GM18909 (cell line): Measurements from ENCODE around the gene MAGOH.
A peak's percentile ranks its signal among the peaks of the same experiment; 100 is the strongest.

Source experiments
- ATAC-seq: cut with Tn5 transposase; IDR thresholded peaks from one replicate; pipeline ENCODE4 v1.9.1; 2021; ENCODE audit warnings: mild to moderate bottlenecking; ENCODE audit not compliant: unreplicated experiment, poor library complexity

The MAGOH gene

DNA sequence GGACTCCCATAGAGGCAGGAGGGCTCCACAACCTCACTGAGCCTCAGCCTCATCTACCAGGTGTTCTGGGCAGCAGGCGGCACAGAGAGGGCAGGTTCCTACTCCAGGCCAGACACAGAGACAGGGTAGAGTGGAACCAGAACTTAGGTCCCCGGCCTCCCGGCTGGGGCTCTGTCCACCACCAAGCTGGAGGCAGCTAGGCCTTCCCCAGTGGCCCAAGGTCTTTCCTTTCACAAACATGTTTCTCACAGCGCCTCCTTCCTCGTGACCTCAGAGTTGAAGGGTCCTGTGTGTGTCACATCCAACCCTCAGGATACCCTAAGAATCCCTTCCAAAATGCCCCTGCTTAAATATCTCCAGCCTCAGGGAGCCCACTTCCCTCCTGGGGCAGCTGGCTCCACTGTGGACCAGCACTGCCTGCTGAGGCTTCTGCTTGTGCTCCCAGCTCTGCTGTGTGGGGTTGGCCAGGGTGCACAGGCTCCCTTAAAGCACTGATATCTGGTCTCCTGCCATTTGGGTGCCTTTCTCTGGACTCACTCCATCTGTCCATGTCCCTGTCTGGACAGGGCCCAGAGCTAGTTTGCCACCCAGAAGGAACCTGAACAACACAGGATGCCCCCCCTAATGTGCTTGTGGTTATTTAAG lies 33.2 kb upstream of the MAGOH start:
- ATAC-seq = no peak

DNA sequence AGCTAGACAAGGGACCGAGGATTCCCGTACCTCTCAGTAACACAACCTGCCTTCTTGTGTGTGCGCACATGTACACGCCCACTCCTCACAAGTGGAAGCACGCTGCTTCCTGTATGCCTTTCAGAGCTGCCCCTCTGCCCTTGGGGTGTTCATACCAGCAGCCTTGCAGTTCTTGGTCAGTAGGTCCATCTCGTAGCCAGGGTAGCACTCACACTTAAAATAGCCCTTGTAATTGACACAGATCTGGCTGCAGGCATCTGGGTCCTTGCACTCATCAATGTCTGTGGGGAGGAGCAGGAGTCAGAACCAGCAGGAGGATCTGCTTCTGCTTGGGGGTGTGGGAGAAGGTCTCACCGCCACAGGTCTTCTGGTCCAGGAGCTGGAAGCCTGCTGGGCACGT lies 32.6 kb upstream of the MAGOH start:
- no peak for ATAC-seq

DNA sequence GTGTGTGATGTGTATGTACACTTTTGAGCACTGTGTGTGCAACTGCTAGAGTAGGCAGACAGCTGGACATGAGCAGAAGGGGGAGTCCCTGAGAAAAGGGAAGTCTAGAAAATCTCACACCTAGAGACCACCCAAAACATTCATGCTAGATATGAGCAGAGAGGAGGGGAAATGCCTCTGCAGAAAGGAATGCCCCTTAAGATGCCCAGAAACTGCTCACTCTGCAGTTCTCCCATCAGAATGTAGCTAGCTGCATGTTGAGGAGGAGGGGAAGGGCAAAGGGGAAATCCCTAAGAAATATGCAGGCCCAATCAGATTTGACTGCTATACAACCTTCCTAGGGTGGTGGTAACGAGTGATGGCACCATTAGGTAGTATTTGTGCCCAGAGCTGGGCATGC lies 31.8 kb upstream of the MAGOH start:
- ATAC-seq = no peak

DNA sequence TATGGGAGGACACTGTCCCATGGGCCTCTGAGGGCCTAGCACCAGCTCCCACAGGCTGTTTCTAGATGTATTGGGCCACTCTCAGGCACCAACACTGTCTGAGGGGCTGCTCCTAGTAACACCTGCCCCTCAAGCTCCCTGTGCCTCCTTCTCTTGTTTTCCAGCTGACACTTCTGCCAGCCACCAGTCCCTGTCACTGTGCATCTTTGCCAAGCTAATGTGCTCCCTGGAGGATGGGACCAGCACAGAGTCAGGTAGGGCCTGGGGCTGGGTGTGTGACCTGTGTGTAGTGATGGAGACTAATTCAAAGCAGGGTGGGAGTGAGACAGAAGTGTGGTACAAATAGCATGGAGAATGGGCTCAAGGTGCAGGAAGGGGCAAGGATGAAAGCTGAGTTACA lies 29.4 kb upstream of the MAGOH start:
- ATAC-seq = no peak

DNA sequence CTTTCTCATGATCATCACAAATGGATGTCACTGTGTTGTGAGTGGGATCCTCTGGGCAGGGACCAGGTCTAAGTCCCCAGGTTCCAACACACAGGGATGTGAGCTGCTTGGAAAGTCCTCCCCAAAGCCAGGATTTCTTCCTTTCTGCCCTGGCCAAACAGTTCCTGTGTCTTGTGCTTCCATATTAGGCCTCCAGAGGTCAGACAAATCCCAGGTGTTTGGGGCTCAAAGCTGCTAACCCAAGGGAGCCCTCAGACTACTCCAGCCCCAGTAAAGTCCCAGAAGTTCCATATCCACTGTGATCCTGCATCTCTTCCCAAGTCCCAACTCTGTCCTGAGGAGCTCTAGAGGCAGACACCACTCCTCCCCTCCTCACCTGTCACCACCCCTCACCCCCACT lies 27.7 kb upstream of the MAGOH start:
- ATAC-seq = no peak

DNA sequence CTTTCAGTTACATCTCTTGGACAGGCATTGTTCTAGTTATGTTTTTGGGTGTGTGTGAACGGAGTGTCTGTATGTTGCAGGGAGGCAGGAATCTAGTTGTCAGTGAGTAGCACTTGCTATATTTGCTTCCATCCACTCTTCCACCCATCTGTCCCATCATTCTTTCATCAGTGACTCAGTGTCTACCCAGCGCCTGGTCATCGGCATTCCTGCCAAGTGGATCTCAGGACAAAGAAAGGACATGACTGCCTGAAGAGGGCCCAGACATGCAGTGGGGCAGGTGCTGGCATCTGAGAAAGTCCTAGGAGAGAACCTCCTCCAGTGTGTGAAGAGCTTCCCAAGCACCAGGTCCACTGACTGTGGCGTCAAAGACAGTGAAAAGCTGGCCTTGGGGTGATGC lies 27.3 kb upstream of the MAGOH start:
- ATAC-seq = no peak

DNA sequence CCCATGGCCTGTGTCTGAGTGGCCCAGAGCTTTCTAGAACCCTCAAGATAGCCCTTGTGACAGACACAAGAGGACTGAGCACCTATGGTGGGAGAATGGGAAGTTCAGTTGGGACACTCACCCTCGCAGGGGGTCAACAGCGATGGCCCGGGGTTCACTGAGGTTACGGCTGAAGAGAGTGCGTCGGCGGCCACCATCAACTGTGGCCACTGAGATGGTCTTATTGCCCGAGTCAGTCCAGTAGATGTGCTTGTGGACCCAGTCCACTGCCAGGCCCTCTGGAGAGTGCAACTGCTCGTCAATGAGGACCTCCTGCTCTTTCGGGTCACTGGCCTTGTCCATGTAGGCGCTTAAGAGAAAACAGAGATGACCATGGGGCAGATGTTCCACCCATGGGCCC lies 25.7 kb upstream of the MAGOH start:
- ATAC-seq = no peak

DNA sequence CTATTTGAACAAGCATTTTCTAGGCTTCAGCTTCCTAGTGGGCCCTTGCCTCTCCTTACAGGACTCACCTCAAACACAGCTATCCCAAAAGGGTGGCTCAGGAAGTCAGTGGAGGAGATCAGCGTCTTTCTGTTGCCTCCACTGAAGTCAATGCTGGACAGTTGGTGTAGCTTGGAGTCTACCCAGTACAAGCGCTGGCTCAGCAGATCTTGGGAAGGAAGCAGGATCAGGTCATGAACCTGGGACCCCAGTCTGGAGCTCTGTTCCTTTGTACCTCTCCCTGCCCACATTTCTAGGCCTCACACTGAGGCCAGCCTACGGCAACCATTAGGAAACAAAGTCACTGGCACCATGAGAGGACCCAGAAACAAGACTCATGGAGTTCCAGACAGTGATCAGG lies 23.7 kb upstream of the MAGOH start:
- ATAC-seq = no peak

DNA sequence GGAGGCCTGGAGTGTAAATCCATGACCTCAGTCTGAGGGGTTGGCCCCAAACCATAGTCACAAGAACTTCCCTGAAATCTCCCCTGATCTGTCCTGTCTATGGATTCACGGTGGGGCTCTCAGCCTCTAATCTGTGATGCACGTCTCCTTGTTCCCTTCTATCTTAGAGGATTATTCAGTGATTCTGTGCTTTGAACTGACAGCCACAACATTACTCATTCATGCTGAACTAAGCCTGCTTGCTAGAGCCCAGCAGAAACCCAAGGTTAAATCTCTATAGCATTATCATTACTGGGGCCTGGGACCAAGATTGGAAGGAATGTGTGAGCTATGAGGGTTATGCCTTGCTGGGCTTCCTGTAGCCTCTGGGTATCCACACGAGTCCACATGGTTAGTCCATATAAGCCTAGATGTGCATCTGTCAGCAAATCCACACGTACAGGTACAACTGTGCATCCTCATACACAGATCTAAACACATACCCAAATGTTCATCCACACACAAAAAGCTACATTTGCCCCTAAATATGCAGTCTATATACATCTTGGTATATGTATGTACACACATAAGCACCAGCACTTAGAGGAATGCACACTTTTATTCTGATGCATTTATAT lies 22.4 kb upstream of the MAGOH start:
- no peak for ATAC-seq

DNA sequence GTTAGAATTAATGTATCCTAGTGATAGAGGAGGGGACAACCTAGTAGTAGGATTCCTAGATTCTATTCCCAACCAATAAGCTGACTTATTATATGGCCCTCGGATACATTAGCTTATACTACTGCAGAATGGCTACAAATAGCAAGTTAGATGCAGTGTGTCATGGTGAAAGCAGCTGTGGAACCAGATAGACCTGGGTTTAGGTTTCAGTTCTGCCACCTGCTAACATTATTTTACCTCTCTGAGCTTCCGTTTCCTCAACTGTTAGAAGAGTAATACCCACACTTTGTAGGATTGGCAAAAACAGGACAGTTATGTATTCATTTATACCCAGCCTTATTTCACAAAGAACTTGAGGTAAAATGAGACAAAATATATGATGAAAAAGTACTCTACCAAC lies 21.6 kb upstream of the MAGOH start:
- ATAC-seq = peak; percentile 65

DNA sequence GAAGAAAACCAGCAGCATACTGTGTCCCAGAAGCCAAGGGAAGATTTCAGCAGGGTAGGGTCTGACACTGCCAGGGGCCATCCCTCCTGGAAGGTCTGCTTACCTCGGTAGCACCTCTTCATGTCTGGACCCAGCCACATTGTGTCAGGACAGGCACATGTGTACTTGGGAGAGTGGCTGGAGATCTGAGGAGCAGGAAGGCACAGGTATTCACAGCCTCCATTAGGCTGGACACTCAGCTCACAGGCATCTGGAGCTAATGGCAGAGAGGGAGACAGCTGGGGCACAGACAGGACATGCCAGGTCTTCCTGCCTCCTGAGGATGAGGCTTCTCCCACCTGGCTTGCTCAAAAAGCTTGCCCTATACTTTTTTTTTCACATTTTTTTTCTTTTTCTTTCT lies 19.9 kb upstream of the MAGOH start:
- no peak for ATAC-seq

DNA sequence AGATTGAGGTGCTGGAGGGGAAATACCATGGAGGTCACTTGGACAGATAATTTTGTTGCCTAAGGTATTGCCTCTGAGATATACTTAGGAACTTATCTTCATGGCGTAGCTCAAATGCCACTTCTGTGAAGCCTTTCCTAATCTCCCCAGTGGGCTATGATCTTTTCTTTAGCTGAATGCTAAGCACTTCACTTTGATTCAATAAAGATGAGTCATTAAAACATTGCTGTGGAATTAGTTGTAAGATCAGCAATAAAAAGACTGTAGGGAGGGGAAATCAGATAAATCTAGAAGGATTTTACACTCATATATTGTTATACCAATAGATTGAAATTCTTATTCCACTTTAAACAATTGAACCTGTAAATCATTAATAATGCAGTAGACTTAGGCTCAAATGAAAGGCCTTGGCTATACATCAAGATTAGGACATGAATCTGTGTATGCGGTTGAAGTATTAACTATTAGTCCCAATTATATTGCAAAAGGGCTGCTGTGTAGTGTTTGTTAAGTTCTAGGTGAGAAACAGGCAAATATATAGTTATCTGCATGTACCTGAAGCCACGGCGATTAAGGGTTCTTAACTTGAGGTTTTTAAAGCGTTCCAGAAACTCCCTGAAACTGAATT lies 19.2 kb upstream of the MAGOH start:
- ATAC-seq = no peak

DNA sequence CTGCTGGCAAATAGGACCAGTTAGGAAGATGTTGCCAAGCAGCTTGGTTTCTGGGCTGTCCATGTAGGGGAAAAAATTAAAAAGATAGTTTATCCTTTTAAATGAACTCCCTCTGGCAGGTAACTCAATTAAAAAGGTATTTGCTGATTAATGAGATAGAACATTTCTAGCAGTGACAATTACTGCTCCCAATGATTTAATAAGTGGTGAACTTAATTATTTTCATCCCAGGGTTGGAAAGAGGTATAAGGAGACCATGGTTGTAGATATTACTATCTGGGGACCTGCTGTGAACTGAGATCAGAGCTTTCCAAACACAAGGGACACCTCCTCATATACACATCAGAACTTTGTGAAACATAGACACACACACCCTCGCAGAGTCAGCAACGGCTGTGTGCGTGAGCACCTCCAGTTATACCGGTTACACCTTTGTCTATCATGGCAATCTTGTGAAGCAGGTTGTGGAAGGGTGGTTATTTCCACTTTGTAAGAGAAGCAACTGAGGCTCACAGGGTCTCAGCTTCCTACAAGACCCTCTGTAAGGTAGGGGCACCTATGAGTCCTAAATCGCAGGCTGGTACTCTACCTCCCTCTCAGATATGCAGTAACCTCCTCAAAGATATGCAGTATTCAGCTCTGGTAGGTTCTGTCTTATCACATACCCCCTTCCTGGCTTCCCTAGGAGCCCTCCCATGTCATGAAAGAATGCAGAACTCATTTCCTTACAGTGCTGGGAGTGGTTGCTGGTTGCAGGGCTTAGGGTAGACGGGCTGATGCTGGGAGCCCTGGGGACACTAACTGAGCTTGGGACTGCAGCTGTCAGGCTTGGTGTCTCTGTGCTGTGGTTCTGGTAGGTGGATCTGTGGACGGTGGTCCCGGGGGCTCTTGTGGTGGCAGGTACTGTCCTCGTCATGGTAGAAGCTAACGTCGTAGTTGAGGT lies 18.5 kb upstream of the MAGOH start:
- no peak for ATAC-seq

DNA sequence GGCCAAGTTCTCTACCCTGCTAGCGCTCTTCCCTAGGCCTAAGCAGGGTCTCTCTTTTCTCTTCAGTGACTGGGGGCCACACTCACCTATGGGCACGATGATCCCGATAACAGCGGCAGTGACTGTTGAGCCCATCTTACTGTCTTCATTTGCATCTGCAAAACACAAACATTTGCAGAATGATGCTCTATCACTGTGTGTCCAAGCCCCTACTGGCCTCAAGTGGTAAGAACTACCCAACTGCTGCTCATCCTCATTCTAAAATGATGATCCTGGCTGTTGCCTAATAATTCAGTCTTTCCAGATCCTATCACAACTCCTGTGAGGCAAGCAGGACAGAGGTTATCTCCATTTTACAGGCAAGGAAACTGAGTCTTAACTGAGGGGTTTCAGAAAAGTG lies 16.7 kb upstream of the MAGOH start:
- ATAC-seq = no peak

DNA sequence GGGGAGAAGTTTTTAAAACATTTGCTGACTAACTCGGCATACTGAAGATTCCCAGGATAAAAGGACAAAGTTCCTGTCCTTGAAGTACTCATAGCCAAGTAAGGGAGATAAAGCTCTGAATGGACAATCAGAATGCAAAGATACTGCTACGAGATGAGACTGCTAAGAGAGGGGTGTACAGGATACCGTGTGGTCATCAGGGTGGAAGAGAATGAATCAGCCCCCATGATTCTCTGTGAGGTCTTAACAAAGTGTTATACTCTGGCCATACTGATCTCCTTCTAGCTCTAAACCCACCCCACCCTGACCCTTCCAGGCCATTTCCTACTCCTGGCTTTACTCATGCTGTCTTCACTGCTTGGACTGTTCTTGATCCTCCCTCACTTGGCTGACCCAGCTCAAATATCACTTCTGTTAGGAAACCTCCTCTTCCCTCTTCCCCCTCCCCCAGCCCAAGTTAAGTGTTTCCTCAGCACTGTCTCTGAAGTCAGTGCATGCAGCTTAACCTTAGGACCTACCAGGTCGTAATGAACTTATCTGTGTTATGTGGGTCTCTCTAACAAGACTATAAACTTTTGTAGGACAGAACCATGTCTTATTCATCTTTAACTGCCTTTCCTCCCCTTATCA lies 15.8 kb upstream of the MAGOH start:
- ATAC-seq = no peak

DNA sequence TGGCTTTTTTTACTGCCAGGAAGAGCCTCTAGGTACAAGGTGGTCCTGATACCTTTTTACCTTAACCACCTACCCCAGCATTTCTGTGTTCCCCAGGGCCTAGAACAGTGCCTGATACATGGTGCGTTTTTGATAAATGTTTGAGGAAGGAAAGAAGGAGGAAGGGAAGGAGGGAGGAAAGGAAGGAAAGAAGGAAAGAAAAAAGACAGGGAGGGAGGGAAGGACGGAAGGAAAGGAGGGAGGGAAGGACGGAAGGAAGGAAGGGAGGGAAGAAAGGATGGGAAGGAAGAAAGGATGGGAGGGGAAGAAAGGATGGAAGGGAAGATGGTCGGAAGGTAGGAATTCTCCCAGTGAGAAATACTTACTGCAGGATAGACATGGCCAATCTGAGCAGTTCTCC lies 12.0 kb upstream of the MAGOH start:
- no peak for ATAC-seq

DNA sequence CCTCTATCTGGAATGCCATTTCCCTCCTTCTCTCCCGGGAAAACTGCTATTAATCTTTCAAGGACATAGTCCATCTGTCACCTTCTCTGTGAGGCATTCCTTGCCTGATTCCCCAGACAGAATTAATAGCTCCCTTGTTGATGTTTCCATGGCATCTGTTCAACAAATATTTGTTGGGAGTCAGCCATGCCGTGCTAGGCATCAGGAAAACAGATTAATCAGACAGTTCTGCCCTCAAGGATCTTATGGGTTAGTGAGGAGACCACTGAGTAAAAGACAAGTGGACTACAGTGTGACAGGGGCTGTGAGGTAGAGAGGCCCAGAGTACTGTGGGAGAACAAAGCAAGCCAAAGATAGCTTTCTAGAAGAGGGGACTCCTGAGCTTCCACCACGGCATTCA lies 11.4 kb upstream of the MAGOH start:
- ATAC-seq = no peak

DNA sequence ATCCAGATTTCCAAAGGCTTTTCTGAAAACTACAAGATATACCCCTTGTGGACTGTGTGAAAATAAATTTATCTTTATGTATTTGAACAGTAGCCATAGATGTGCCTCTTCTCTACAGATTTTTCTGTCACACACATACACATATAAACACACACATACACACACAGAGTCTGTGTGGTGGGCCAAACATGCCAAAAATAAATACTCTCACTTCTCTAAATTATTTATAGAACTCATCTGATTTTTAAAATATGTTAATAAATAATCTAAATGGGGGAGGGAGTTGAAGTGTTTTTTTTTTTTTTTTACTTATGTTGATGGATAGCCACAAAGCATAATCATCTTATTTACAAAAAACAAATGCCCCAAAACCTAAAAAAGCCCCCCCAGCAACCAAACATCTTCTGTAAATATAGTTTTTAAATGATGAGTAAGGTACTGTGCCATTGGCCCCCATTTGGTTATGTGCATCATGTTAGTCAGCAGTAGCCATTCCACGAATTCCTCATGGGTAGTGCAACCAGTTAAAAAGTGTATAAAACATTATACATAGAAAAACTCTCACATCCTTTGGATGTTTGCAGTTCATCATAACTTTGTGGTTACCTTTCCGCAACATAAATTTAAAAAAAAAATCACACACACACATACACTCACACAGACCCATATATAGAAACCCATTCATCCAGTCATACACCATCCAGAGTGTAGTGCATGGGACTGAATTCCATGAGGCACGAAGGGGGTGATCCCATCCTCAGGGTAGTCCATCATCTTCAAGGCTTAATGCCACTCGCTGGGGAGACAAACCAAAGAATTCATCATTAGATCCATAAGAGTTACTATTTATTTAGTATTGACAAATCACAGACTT lies 8.2 kb upstream of the MAGOH start:
- no peak for ATAC-seq

DNA sequence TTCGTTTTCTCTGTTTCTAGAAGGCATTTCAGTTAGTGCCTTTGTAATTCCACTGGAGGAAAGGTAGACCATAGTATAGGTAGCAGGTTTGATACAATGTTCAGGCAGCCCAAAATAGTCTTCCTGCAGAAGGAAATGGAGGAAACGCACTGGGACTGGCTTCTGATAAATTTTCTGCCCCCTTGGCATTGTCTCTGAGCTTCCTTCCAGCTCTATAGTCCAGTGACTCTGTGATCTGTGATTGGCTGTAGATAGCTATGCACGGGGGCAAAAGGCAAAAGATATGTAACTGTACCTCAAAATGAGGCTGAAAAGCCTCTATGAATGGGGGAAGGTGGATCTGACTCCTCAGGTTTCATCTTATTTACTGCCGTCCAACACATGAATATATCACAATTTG lies 5.8 kb upstream of the MAGOH start:
- no peak for ATAC-seq

DNA sequence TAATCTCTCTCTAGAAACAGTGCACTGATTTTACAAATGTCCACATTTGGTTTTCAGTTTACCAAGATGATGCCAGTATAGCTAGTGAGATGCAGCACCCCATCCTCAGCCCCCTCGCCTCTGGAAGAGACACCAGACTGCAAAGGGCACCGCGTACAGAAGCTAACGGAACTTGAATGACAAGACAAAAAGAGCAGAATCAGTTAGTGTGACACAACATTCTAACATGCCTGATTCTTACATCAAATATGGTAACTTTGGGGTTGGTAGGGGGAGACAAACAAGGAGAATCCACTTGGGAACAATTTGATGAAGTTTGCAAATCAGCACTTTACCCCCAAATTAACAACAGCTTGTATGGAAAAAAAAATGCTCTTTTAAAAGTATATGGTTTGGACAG lies 4.1 kb upstream of the MAGOH start:
- ATAC-seq = no peak
